Activated CD4-positive, alpha-beta memory T cell treated with anti-CD3 and anti-CD28 coated beads, Interleukin-2, amount 10 ng/mL, durations not matched to agents 7 days and 5 days (primary cell): ENCODE data around the gene XPO6. TPM values are rescaled to one million over a fixed set of nuclear protein-coding genes. Genes with fewer than 3 reads are reported as not detected.

Source experiments
- CTCF ChIA-PET: fragments of 350-600 bp; sonication (Branson Sonifier 250); formaldehyde crosslinking; loops from one replicate; lab custom pipeline; 2021; ENCODE audit warnings: antibody characterized with exemption, inconsistent platforms; lab: Charles Lee
- POLR2A ChIA-PET: fragments of 350-600 bp; sonication (Branson Sonifier 250); formaldehyde crosslinking; loops from one replicate; lab custom pipeline; 2021; ENCODE audit warnings: antibody characterized with exemption; lab: Charles Lee
- DNase-seq: peaks from one replicate; pipeline ENCODE4 v3.0.0-alpha.2; 2020
- H3K27ac Mint-ChIP-seq: one replicate; pipeline ENCODE4 v1.8.0; 2021; ENCODE audit warnings: mild to moderate bottlenecking, mixed read lengths
- H3K27me3 Mint-ChIP-seq: one replicate; pipeline ENCODE4 v1.8.0; 2021; ENCODE audit warnings: mixed read lengths
- H3K36me3 Mint-ChIP-seq: one replicate; pipeline ENCODE4 v1.8.0; 2021; ENCODE audit warnings: low read depth, mixed read lengths
- H3K4me1 Mint-ChIP-seq: one replicate; pipeline ENCODE4 v1.8.0; 2021; ENCODE audit warnings: mixed read lengths
- H3K4me3 Mint-ChIP-seq: one replicate; pipeline ENCODE4 v1.8.0; 2021; ENCODE audit warnings: mild to moderate bottlenecking, mixed read lengths
- H3K9me3 Mint-ChIP-seq: one replicate; pipeline ENCODE4 v1.8.0; 2021; ENCODE audit warnings: mixed read lengths
- total RNA-seq, 2 experiments: library from RNA; stranded (reverse); gene quantifications; one replicate each; pipeline ENCODE4 v1.2.3, GENCODE V29; 2021

The XPO6 gene
- total RNA-seq, 2 experiments from 2014 or later = 218 to 223 TPM

GRCh38 chr16:28140788-28141618, 70.8 kb downstream of the XPO6 start:
- CTCF ChIA-PET = interaction anchor here (0.7 to 6.4 kb wide), 12 partner anchors 9 to 77 kb away, joined by 3 to 85 read pairs (median 4); partner anchors contain the start of gene XPO6
- POLR2A ChIA-PET = interaction anchor here (0.7 to 7.9 kb wide), 14 partner anchors 10 to 76 kb away, joined by 3 to 123 read pairs (median 4); partner anchors contain the start of gene XPO6
- Mint-ChIP-seq H3K9me3 (no peaks in the 10 kb centered on the region), H3K4me3 (peak overlapping the region; percentile 75), H3K36me3 (peaks cover 49% of the 10 kb centered on the region), H3K27me3 (no peaks in the 10 kb centered on the region), H3K27ac (peak overlapping the region; percentile 100), H3K4me1 (peaks cover 84% of the 10 kb centered on the region)
- peak; percentile 83 for DNase-seq

GRCh38 chr16:28139530-28139929, 72.2 kb downstream of the XPO6 start:
- H3K4me3 Mint-ChIP-seq = peak overlapping the region; percentile 52
- peak overlapping the region; percentile 100 for H3K27ac Mint-ChIP-seq
- H3K9me3 Mint-ChIP-seq = no peaks in the 10 kb centered on the region
- ChIA-PET POLR2A (interaction anchor here (1.2 to 7.9 kb wide), 5 partner anchors 12 to 171 kb away, joined by 3 to 123 read pairs (median 4); partner anchors contain the start of gene XPO6), CTCF (interaction anchor here (1.0 to 6.4 kb wide), 3 partner anchors 73 to 138 kb away, joined by 3 to 85 read pairs (median 4); partner anchors contain the start of gene XPO6)
- peaks cover 52% of the 10 kb centered on the region for H3K36me3 Mint-ChIP-seq
- no peak for DNase-seq
- H3K4me1 Mint-ChIP-seq = peaks cover 72% of the 10 kb centered on the region
- H3K27me3 Mint-ChIP-seq = no peaks in the 10 kb centered on the region

GRCh38 chr16:28136751-28137434, 74.9 kb downstream of the XPO6 start:
- Mint-ChIP-seq H3K4me3 (peak overlapping the region; percentile 26), H3K27ac (peak overlapping the region; percentile 84), H3K4me1 (peaks cover 49% of the 10 kb centered on the region), H3K27me3 (no peaks in the 10 kb centered on the region), H3K9me3 (no peaks in the 10 kb centered on the region), H3K36me3 (peaks cover 63% of the 10 kb centered on the region)
- POLR2A ChIA-PET = interaction anchor here (1.0 to 7.9 kb wide), 6 partner anchors 50 to 180 kb away, joined by 3 to 123 read pairs (median 8); partner anchors contain the start of gene XPO6
- peak; percentile 56 for DNase-seq
- CTCF ChIA-PET = interaction anchor here (1.0 to 6.4 kb wide), 9 partner anchors 41 to 180 kb away, joined by 3 to 85 read pairs (median 4); partner anchors contain the start of gene XPO6

GRCh38 chr16:28133666-28134065, 78.1 kb downstream of the XPO6 start:
- Mint-ChIP-seq H3K27ac (no peak overlapping the region), H3K9me3 (no peaks in the 10 kb centered on the region), H3K27me3 (no peaks in the 10 kb centered on the region), H3K4me1 (peaks cover 26% of the 10 kb centered on the region), H3K36me3 (peaks cover 84% of the 10 kb centered on the region), H3K4me3 (no peak overlapping the region)
- ChIA-PET CTCF (interaction anchor here (2.9 kb wide), 1 partner anchor 84 kb away, joined by 15 read pairs; no protein-coding TSS in a partner anchor), POLR2A (interaction anchor here (0.7 kb wide), 1 partner anchor 84 kb away, joined by 3 read pairs; no protein-coding TSS in a partner anchor)
- DNase-seq = no peak

GRCh38 chr16:28131743-28132393, 79.9 kb downstream of the XPO6 start:
- peaks cover 91% of the 10 kb centered on the region for H3K36me3 Mint-ChIP-seq
- ChIA-PET CTCF (interaction anchor here (0.7 to 1.5 kb wide), 2 partner anchors 9 to 86 kb away, joined by 4 to 6 read pairs; no protein-coding TSS in a partner anchor), POLR2A (no interaction called here)
- H3K4me1 Mint-ChIP-seq = peaks cover 13% of the 10 kb centered on the region
- no peaks in the 10 kb centered on the region for H3K27me3 Mint-ChIP-seq
- H3K9me3 Mint-ChIP-seq = no peaks in the 10 kb centered on the region
- no peak overlapping the region for H3K27ac Mint-ChIP-seq
- DNase-seq = no peak
- H3K4me3 Mint-ChIP-seq = no peak overlapping the region

DNA sequence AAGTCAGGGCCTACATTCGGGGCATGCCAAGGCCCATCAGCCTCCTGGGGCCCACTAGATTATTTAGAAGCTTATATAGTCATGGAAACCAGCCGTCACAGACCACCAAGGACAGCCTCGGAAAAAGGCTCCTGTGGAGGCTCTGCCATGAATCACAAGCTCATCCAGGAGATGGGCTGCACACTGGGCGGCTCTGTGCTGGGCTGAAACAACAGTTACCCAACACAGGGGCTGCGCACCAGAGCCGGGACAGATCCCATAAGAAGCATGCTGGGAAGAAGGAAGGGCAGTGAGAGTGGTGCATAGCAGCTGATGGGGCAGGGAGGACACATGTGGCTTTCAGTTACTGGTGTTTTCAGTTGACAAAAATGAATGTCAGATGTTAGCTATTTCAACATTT, 80.6 kb downstream of the XPO6 start:
- Mint-ChIP-seq H3K27ac (no peak overlapping the region), H3K36me3 (peaks cover 90% of the 10 kb centered on the region), H3K27me3 (no peaks in the 10 kb centered on the region), H3K9me3 (no peaks in the 10 kb centered on the region), H3K4me1 (peaks cover 7% of the 10 kb centered on the region), H3K4me3 (no peak overlapping the region)
- ChIA-PET POLR2A (no interaction called here), CTCF (interaction anchor here (1.5 kb wide), 1 partner anchor 10 kb away, joined by 6 read pairs; no protein-coding TSS in a partner anchor)
- DNase-seq = no peak

DNA sequence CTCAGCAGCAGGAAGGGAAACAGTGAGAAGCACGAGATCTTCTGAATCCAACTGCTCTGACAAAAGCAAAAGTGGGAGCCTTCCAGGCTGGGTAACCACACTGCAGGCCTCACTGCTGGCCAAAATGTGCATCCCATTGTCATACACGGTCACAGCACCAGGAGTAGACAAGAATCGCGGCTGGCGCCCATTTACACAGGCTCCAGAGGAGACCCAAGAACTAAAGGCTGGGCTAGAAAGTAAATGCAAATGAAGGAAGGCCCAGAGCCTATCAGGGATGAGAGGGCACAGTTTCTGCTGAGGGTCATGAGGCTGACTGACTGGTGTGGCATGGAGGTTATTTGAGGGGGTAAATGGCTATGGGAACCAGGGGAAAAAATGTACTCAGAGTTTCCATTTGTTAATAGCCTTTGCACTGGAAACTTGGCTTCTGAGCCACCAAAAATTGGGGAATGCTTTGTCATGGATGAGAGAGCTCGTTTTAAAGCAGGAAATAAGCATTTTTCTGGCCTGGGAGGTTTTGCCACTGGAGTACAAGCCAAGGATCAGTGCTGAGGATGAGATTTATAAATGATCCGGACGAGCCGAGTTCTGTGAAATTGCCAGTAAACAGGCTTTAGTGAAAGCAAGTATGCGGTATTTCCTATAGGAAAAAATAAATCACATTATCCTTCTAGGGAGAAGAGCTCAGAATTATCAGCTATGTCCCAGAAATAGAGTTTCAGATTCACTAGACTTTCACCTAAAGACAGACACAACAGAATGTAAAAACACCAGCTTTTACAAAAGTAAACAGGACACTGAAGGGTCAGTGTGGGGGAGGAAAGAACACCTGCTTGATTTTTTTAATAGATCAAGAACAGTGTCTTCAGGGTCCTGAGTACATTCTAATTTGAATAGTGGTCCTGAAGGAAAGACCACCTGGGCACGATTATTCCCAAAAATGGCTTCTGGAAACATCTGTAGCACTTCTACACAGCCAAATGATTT, 81.4 kb downstream of the XPO6 start:
- no peak for DNase-seq
- Mint-ChIP-seq H3K4me3 (no peak overlapping the region), H3K4me1 (peaks cover 5% of the 10 kb centered on the region), H3K36me3 (peaks cover 93% of the 10 kb centered on the region), H3K27me3 (no peaks in the 10 kb centered on the region), H3K9me3 (no peaks in the 10 kb centered on the region), H3K27ac (peak overlapping the region; percentile 22)
- POLR2A ChIA-PET = no interaction called here
- CTCF ChIA-PET = interaction anchor here (0.5 to 1.5 kb wide), 2 partner anchors 10 to 36 kb away, joined by 4 to 6 read pairs; no protein-coding TSS in a partner anchor

GRCh38 chr16:28126684-28127620, 84.8 kb downstream of the XPO6 start:
- Mint-ChIP-seq H3K4me1 (peaks cover 5% of the 10 kb centered on the region), H3K4me3 (no peak overlapping the region), H3K27me3 (no peaks in the 10 kb centered on the region), H3K27ac (peak overlapping the region; percentile 48), H3K9me3 (no peaks in the 10 kb centered on the region), H3K36me3 (peaks cover 85% of the 10 kb centered on the region)
- CTCF ChIA-PET = interaction anchor here (1.2 kb wide), 1 partner anchor 88 kb away, joined by 3 read pairs; no protein-coding TSS in a partner anchor
- DNase-seq = no peak
- POLR2A ChIA-PET = no interaction called here

DNA sequence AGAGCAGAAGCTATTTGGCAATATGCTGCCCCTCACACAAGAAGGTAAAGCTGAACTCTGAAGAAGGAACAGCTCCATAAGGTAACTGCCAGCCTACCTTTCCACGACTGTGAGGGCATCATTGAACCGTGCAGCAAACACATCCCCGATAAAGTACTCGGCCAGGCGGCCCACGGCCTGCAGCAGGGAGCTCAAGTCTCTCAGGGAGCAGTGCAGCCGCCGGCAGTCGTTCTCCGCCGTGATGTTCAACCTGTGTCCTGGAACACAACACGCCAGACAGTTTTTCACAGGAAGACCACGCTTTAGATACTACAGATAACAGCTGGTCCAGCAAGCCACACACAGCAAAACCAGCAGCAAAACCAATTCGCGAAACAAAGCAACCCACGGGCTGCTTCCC, 86.2 kb downstream of the XPO6 start:
- CTCF ChIA-PET = interaction anchor here (1.2 kb wide), 1 partner anchor 89 kb away, joined by 3 read pairs; no protein-coding TSS in a partner anchor
- no peak overlapping the region for H3K27ac Mint-ChIP-seq
- H3K27me3 Mint-ChIP-seq = no peaks in the 10 kb centered on the region
- POLR2A ChIA-PET = interaction anchor here (0.7 kb wide), 1 partner anchor 85 kb away, joined by 3 read pairs; no protein-coding TSS in a partner anchor
- peaks cover 85% of the 10 kb centered on the region for H3K36me3 Mint-ChIP-seq
- no peak overlapping the region for H3K4me3 Mint-ChIP-seq
- peaks cover 5% of the 10 kb centered on the region for H3K4me1 Mint-ChIP-seq
- no peak for DNase-seq
- H3K9me3 Mint-ChIP-seq = no peaks in the 10 kb centered on the region

DNA sequence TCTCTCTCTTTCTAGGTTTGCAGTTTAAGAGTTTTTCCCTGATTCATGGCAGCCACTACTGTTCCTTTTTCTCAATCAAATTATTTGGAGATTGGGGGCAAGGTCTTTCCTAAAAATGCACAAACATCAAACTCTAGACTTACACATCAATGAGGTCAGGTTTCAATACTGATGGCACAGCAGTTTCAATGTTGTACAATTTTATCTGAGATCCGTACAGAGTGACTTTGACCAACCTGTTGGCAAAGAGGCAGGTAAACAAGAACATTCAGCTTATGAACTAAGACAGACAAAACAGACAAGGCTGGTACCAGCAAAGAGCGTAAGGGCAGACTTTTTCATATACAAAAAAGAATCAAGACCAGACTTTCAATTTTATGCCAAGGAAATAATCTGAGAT, 90.2 kb downstream of the XPO6 start:
- Mint-ChIP-seq H3K4me3 (no peak overlapping the region), H3K36me3 (peaks cover 80% of the 10 kb centered on the region), H3K9me3 (no peaks in the 10 kb centered on the region), H3K27me3 (no peaks in the 10 kb centered on the region), H3K27ac (no peak overlapping the region), H3K4me1 (no peaks in the 10 kb centered on the region)
- no peak for DNase-seq
- POLR2A ChIA-PET = no interaction called here
- CTCF ChIA-PET = no interaction called here
